Mesenchymal stem cell (in vitro differentiated cells and primary cell): Measurements from ENCODE around the gene MVB12B.

ENCODE experiments used
- DNase-seq: peaks from one replicate; pipeline ENCODE4 v3.0.0-alpha.2; 2013
- H2AFZ ChIP-seq: one replicate; pipeline ENCODE4 v1.6.1; 2013; ENCODE audit warnings: low read depth, mild to moderate bottlenecking, control low read depth, inconsistent platforms, low read length, moderate library complexity
- H2AK5ac ChIP-seq: 2 replicates; pipeline ENCODE4 v1.6.1; 2013; ENCODE audit warnings: low read length, moderate library complexity, mild to moderate bottlenecking, inconsistent platforms; ENCODE audit not compliant: severe bottlenecking
- H2BK120ac ChIP-seq: one replicate; pipeline ENCODE4 v1.6.1; 2013; ENCODE audit warnings: low read depth, mild to moderate bottlenecking, inconsistent platforms, low read length, moderate library complexity
- H2BK12ac ChIP-seq, 2 experiments: one replicate each; pipeline ENCODE4 v1.6.1; 2013; ENCODE audit warnings: inconsistent platforms in 2 of 2, low read length in 2 of 2, mild to moderate bottlenecking in 2 of 2, moderate library complexity in 2 of 2, control low read depth in 1 of 2
- H2BK15ac ChIP-seq: one replicate; pipeline ENCODE4 v1.6.1; 2013; ENCODE audit warnings: mild to moderate bottlenecking, low read depth, inconsistent platforms; ENCODE audit not compliant: poor library complexity, severe bottlenecking
- H2BK5ac ChIP-seq: 2 replicates; pipeline ENCODE4 v1.6.1; 2013; ENCODE audit warnings: low read depth, mild to moderate bottlenecking, low read length, control low read depth, inconsistent platforms; ENCODE audit not compliant: poor library complexity, severe bottlenecking
- H3K14ac ChIP-seq, 2 experiments: one replicate each; pipeline ENCODE4 v1.6.1; 2013; ENCODE audit warnings: inconsistent platforms in 2 of 2, low read length in 2 of 2, control low read depth in 1 of 2, mild to moderate bottlenecking in 1 of 2, moderate library complexity in 1 of 2
- H3K18ac ChIP-seq, 2 experiments: one replicate each; pipeline ENCODE4 v1.6.1; 2013; ENCODE audit warnings: inconsistent platforms in 2 of 2, low read length in 2 of 2, control low read depth in 1 of 2, low read depth in 1 of 2, mild to moderate bottlenecking in 1 of 2
- H3K23ac ChIP-seq, 2 experiments: one replicate each; pipeline ENCODE4 v1.6.1; 2013; ENCODE audit warnings: inconsistent platforms in 2 of 2, low read length in 2 of 2, mild to moderate bottlenecking in 2 of 2, moderate library complexity in 2 of 2, control low read depth in 1 of 2
- H3K27ac ChIP-seq: 2 replicates; pipeline ENCODE4 v1.5.1; 2013; ENCODE audit warnings: mild to moderate bottlenecking, moderate library complexity, low read length, control low read depth, inconsistent platforms; ENCODE audit not compliant: poor library complexity, severe bottlenecking
- H3K27me3 ChIP-seq, 2 experiments: 2 replicates each; pipeline versions ENCODE4 v1.6.1 to v1.7.0; 2013; ENCODE audit warnings: low read length in 2 of 2, mild to moderate bottlenecking in 2 of 2, moderate library complexity in 2 of 2, control low read depth in 1 of 2, inconsistent platforms in 1 of 2; ENCODE audit not compliant: control insufficient read depth in 1 of 2, insufficient read depth in 1 of 2
- H3K36me3 ChIP-seq, 2 experiments: 2 replicates each; pipeline versions ENCODE4 v1.6.1 to v1.7.0; 2013; ENCODE audit warnings: low read length in 2 of 2, control low read depth in 1 of 2, inconsistent platforms in 1 of 2, low read depth in 1 of 2, mild to moderate bottlenecking in 1 of 2; ENCODE audit not compliant: insufficient read depth in 2 of 2, control insufficient read depth in 1 of 2
- H3K4ac ChIP-seq, 2 experiments: one replicate each; pipeline ENCODE4 v1.6.1; 2013; ENCODE audit warnings: inconsistent platforms in 2 of 2, low read length in 2 of 2, mild to moderate bottlenecking in 2 of 2, moderate library complexity in 2 of 2, control low read depth in 1 of 2, low read depth in 1 of 2
- H3K4me1 ChIP-seq: 2 replicates; pipeline ENCODE4 v1.6.1; 2013; ENCODE audit warnings: low read depth, low read length, control low read depth; ENCODE audit not compliant: control insufficient read depth, insufficient read depth
- H3K4me2 ChIP-seq: 2 replicates; pipeline ENCODE4 v1.6.1; 2013; ENCODE audit warnings: low read length, mild to moderate bottlenecking, inconsistent platforms; ENCODE audit not compliant: poor library complexity, severe bottlenecking
- H3K4me3 ChIP-seq, 2 experiments: 2 replicates each; pipeline versions ENCODE4 v1.5.1 to v1.7.0; 2013; ENCODE audit warnings: low read length in 2 of 2, mild to moderate bottlenecking in 2 of 2, control low read depth in 1 of 2, low read depth in 1 of 2; ENCODE audit not compliant: insufficient read depth in 1 of 2
- H3K79me1 ChIP-seq: replicated peaks from 2 replicates; pipeline ENCODE4 v1.6.1; 2013; ENCODE audit warnings: mild to moderate bottlenecking, control low read depth, low read length, inconsistent platforms; ENCODE audit not compliant: poor library complexity, severe bottlenecking
- H3K9ac ChIP-seq: 2 replicates; pipeline ENCODE4 v1.7.0; 2013; ENCODE audit warnings: mild to moderate bottlenecking, low read length, moderate library complexity
- H3K9me3 ChIP-seq: 2 replicates; pipeline ENCODE4 v1.7.0; 2013; ENCODE audit warnings: mild to moderate bottlenecking, low read length; ENCODE audit not compliant: control insufficient read depth
- H4K8ac ChIP-seq: one replicate; pipeline ENCODE4 v1.6.1; 2013; ENCODE audit warnings: inconsistent platforms, mild to moderate bottlenecking, low read length, moderate library complexity
- H4K91ac ChIP-seq: one replicate; pipeline ENCODE4 v1.6.1; 2013; ENCODE audit warnings: mild to moderate bottlenecking, low read length, inconsistent platforms
- WGBS: methylation state at CpG from one replicate; pipeline ENCODE4 v1.1.7; 2013; ENCODE audit warnings: mixed read lengths; 5-methylcytosine and 5-hydroxymethylcytosine counted together

Gene MVB12B

GRCh38 chr9:126342621-126343031 is 16.0 kb downstream of the MVB12B start:
- Histone ChIP-seq H3K9me3 (no peaks in the 10 kb centered on the region), H3K27me3 (no peaks in the 10 kb centered on the region), H2AFZ (no peak overlapping the region), H3K18ac (no peak overlapping the region), H3K14ac (no peak overlapping the region), H4K8ac (no peak overlapping the region), H2BK5ac (no peak overlapping the region), H3K79me1 (peaks cover 20% of the 10 kb centered on the region), H2BK12ac (no peak overlapping the region), H3K9ac (no peak overlapping the region), H4K91ac (no peak overlapping the region), H3K27ac (no peak overlapping the region), H3K4me2 (no peak overlapping the region), H3K4ac (no peak overlapping the region), H3K36me3 (peaks cover 11 to 27% of the 10 kb centered on the region in 2 experiments), H3K23ac (no peak overlapping the region), H2BK15ac (no peak overlapping the region), H2AK5ac (no peak overlapping the region), H3K4me3 (no peak overlapping the region), H3K4me1 (no peaks in the 10 kb centered on the region), H2BK120ac (no peak overlapping the region)
- no peak for DNase-seq
- WGBS, result 97% methylated on average over 7 of the region's 10 CpGs

- no peaks in the 10 kb centered on the region for H3K9me3 ChIP-seq
- no peak for DNase-seq
- H3K4ac ChIP-seq, result no peak overlapping the region
- peaks cover 15% of the 10 kb centered on the region for H3K79me1 ChIP-seq
- peaks cover 11 to 27% of the 10 kb centered on the region in 2 experiments for H3K36me3 ChIP-seq
- H3K23ac ChIP-seq, result no peak overlapping the region
- H3K9ac ChIP-seq, result no peak overlapping the region
- H2BK15ac ChIP-seq, result no peak overlapping the region
- 91% methylated on average over 6 of the region's 6 CpGs for WGBS
- H3K27ac ChIP-seq, result no peak overlapping the region
- no peaks in the 10 kb centered on the region for H3K27me3 ChIP-seq
- H3K18ac ChIP-seq, result no peak overlapping the region
- no peak overlapping the region for H3K4me2 ChIP-seq
- no peak overlapping the region for H3K14ac ChIP-seq
- H3K4me3 ChIP-seq, result no peak overlapping the region
- H2BK5ac ChIP-seq, result no peak overlapping the region
- no peak overlapping the region for H2AK5ac ChIP-seq
- H2AFZ ChIP-seq, result no peak overlapping the region
- no peak overlapping the region for H2BK12ac ChIP-seq
- H3K4me1 ChIP-seq, result peaks cover 4% of the 10 kb centered on the region
- no peak overlapping the region for H2BK120ac ChIP-seq
- no peak overlapping the region for H4K8ac ChIP-seq
- H4K91ac ChIP-seq, result no peak overlapping the region
Observed at GRCh38 chr9:126343271-126343700, 16.7 kb downstream of the MVB12B start.

- Histone ChIP-seq H3K4me2 (no peak overlapping the region), H3K4me3 (no peak overlapping the region), H3K4me1 (peaks cover 4% of the 10 kb centered on the region), H3K36me3 (peaks cover 10 to 21% of the 10 kb centered on the region in 2 experiments), H3K23ac (no peak overlapping the region), H3K14ac (no peak overlapping the region), H2AK5ac (no peak overlapping the region), H3K18ac (no peak overlapping the region), H4K91ac (no peak overlapping the region), H3K9me3 (no peaks in the 10 kb centered on the region), H3K9ac (no peak overlapping the region), H3K79me1 (peaks cover 7% of the 10 kb centered on the region), H2BK12ac (no peak overlapping the region), H2BK5ac (no peak overlapping the region), H4K8ac (no peak overlapping the region), H3K27me3 (no peaks in the 10 kb centered on the region), H2AFZ (no peak overlapping the region), H3K27ac (no peak overlapping the region), H2BK120ac (no peak overlapping the region), H2BK15ac (no peak overlapping the region), H3K4ac (no peak overlapping the region)
- 95% methylated on average over 9 of the region's 9 CpGs for WGBS
- DNase-seq, result no peak
Observed at GRCh38 chr9:126346031-126346430, 19.4 kb downstream of the MVB12B start.

- Histone ChIP-seq H3K4me2 (no peak overlapping the region), H3K4me3 (no peak overlapping the region), H2BK15ac (no peak overlapping the region), H4K8ac (no peak overlapping the region), H3K18ac (no peak overlapping the region), H3K27me3 (no peaks in the 10 kb centered on the region), H2BK5ac (no peak overlapping the region), H3K27ac (no peak overlapping the region), H3K79me1 (peaks cover 7% of the 10 kb centered on the region), H2BK120ac (no peak overlapping the region), H3K23ac (no peak overlapping the region), H4K91ac (no peak overlapping the region), H2BK12ac (no peak overlapping the region), H3K9me3 (no peaks in the 10 kb centered on the region), H3K36me3 (peaks cover 9 to 12% of the 10 kb centered on the region in 2 experiments), H2AFZ (no peak overlapping the region), H2AK5ac (no peak overlapping the region), H3K4me1 (peaks cover 4% of the 10 kb centered on the region), H3K14ac (no peak overlapping the region), H3K9ac (no peak overlapping the region), H3K4ac (no peak overlapping the region)
- 92% methylated on average over 5 of the region's 5 CpGs for WGBS
- DNase-seq, result no peak
Observed at GRCh38 chr9:126347093-126347492, 20.5 kb downstream of the MVB12B start.
